Astrocyte of the spinal cord (primary cell): ENCODE results near the gene APOA1.
A peak's percentile ranks its signal among the peaks of the same experiment; 100 is the strongest.

Source experiments
- DNase-seq: peaks from one replicate; pipeline ENCODE4 v3.0.0; 2011; ENCODE audit warnings: low read depth, low spot score
- H3K4me3 ChIP-seq: 2 replicates; pipeline ENCODE4 v1.5.1; 2011; ENCODE audit warnings: low read depth, mild to moderate bottlenecking, low read length, moderate library complexity
- in situ Hi-C: cut with HindIII; loops from 2 replicates; pipeline ENCODE4 v1.10.0; 2017; ENCODE audit warnings: low sequenced_read_pairs
- TF ChIP-seq, protein P1 (sequence below): IDR thresholded peaks from 2 replicates; pipeline ENCODE4 v1.5.1; 2012; ENCODE audit warnings: low read depth, mild to moderate bottlenecking, low read length, inconsistent platforms

Gene APOA1

DNA sequence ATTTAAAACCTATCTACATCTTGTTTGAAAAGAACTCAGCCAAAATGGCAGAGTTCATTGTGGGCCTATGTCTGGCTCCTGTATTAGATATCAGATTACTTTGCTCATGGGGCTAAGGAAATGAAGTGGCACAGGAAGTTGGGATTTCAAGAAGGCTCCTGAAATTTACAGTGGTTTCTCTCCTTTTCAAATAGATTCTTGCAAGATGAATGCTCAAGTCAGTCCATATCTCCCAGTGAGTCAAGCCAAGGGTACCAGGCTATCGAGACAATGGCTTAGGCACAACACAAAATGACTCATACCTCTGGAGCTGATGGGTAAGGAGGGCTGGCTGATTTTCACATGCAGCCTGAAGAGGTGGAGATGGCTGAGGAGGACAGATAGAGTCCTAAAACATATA lies 24.1 kb upstream of the APOA1 start:
- H3K4me3 ChIP-seq, result no peak overlapping the region
- in situ Hi-C loops, result no loop called here
- DNase-seq, result peak; percentile 74
- TF ChIP-seq, protein P1, sequence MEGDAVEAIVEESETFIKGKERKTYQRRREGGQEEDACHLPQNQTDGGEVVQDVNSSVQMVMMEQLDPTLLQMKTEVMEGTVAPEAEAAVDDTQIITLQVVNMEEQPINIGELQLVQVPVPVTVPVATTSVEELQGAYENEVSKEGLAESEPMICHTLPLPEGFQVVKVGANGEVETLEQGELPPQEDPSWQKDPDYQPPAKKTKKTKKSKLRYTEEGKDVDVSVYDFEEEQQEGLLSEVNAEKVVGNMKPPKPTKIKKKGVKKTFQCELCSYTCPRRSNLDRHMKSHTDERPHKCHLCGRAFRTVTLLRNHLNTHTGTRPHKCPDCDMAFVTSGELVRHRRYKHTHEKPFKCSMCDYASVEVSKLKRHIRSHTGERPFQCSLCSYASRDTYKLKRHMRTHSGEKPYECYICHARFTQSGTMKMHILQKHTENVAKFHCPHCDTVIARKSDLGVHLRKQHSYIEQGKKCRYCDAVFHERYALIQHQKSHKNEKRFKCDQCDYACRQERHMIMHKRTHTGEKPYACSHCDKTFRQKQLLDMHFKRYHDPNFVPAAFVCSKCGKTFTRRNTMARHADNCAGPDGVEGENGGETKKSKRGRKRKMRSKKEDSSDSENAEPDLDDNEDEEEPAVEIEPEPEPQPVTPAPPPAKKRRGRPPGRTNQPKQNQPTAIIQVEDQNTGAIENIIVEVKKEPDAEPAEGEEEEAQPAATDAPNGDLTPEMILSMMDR, result no peak

DNA sequence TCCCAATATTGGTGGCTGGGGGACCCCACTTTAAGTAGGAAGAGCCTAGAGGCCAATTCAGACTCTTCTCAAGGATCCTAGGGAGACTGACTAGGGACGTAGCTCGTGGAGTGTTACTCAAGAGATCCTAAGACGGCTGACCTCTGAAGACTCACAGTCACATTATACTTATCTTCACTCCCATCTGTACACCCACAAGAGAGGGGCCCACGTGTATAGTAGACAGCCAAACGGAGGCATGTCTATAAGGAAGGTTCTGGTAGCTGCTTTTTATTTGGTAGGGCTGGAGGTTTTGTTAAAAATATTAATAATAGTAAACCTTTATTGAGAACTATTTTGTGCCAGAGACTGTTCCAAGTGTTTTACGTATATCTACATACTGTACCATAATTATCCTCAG lies 22.9 kb upstream of the APOA1 start:
- no peak for DNase-seq
- TF ChIP-seq, protein P1, result no peak
- in situ Hi-C loops, result no loop called here
- no peak overlapping the region for H3K4me3 ChIP-seq

DNA sequence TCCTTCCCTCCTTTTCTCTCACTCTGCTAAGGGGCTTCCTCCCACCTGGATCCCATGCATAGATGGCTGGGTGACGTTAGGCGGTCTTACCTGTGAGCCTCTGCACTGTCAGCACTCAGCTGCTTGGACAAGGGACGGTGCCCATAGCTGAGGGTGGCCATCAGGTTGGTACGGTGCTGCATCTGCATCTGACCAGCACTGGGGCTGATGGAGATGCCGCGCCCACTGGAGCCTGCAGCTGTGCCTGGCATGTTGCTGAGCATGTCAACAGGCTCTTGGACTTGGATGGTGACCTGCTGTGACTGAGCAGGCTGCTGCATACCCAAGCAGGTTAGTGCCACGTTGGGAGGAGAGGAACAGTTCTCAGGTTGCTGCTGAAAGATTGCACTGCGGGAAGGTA lies 21.8 kb upstream of the APOA1 start:
- H3K4me3 ChIP-seq, result no peak overlapping the region
- TF ChIP-seq, protein P1, result no peak
- in situ Hi-C loops, result no loop called here
- no peak for DNase-seq

DNA sequence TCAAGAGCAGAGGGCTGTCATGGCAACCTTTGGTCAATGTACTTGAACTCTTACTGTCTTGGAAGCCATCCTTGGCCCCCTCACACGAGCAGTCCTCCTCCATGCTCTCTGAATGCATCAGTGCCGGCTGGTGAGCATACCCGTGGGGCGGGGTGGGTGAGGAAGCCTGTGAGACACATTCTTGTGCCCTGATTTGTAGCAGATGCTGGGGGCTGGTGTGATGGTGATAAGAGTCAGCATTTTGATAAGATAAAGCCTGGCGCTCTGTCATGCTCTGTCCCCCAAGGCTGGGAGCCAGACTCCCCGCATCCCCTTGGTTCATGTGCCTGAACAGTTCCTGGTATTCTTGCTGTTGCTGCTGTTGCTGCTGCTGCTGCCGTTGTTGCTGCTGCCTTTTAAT lies 20.5 kb upstream of the APOA1 start:
- no peak for DNase-seq
- TF ChIP-seq, protein P1, result no peak
- H3K4me3 ChIP-seq, result no peak overlapping the region
- in situ Hi-C loops, result no loop called here

DNA sequence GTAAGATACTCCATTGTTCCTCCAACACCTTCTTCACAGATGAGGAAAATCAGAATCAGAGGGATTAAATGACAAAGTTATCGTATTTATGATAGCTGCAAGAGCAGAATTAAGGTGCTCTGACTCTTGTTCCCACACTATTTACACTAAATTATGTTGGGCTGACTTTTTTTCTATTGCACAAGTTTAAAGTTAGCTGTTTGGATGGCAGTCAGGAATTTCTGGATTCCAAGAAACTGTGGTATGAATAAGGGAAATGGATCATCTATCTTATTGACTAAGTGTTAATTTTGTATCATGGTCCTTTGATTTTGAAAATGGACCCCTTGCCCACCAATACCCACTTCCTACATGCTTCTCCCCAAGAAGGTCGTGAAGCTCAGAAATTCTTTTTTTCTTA lies 19.9 kb upstream of the APOA1 start:
- in situ Hi-C loops, result no loop called here
- TF ChIP-seq, protein P1, result no peak
- no peak overlapping the region for H3K4me3 ChIP-seq
- DNase-seq, result no peak

DNA sequence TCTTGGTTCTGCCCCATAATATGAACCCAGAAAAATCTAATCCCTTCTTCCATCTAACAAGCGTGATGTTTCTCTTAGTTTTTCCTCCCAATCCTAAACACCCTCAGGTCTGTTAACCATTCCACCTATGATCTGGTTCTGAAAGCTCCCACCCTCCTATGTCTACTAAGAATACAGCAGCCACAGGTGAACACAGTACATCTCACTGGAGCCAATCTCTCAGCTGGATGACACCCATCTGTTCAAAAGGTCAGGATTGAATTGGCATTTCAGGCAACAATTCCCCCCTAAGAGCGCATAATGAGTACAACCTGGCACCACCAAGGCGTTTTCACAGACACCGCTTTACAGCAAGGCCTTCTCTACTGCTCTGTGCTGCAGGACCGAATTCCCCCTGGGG lies 19.0 kb upstream of the APOA1 start:
- TF ChIP-seq, protein P1, result no peak
- in situ Hi-C loops, result no loop called here
- no peak overlapping the region for H3K4me3 ChIP-seq
- no peak for DNase-seq

DNA sequence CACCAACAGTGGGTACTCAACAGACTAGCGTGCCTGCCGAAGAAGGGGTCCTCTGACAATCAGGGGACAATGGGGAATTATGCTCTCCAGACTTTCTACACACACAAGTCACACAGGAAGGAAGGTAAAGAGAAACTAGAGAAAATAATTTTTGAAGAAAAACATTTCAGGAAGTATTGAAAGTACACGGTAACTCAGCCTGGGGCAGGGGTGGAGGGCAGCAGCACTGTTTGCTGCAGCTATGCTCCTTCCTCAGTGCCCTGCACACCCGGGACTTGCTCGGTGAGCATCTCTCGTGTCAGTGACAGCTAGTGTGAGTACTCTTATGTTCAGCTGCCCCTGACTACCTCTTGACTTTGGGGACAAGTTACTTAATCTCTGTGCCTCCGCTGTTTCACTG lies 18.0 kb upstream of the APOA1 start:
- H3K4me3 ChIP-seq, result no peak overlapping the region
- in situ Hi-C loops, result no loop called here
- no peak for DNase-seq
- TF ChIP-seq, protein P1, result no peak
